Ishikawa (cell line): ENCODE measurements around the gene OLFML2A.

ENCODE experiments used
- CEBPB ChIP-seq: IDR thresholded peaks from 2 replicates; pipeline ENCODE4 v1.6.1; 2012
- CREB1 ChIP-seq: IDR thresholded peaks from 2 replicates; pipeline ENCODE4 v1.6.1; 2012; ENCODE audit warnings: low read depth
- EGR1 ChIP-seq: IDR thresholded peaks from 2 replicates; pipeline ENCODE4 v1.6.1; 2012
- EP300 ChIP-seq: IDR thresholded peaks from 2 replicates; pipeline ENCODE4 v1.6.1; 2012; ENCODE audit warnings: borderline replicate concordance
- FOXM1 ChIP-seq: IDR thresholded peaks from 2 replicates; pipeline ENCODE4 v1.6.1; 2012; ENCODE audit warnings: low read depth, borderline replicate concordance
- MAX ChIP-seq: IDR thresholded peaks from 2 replicates; pipeline ENCODE4 v1.6.1; 2012
- NFIC ChIP-seq: IDR thresholded peaks from 2 replicates; pipeline ENCODE4 v1.6.1; 2012
- RAD21 ChIP-seq: IDR thresholded peaks from 2 replicates; pipeline ENCODE4 v1.6.1; 2012; ENCODE audit warnings: low read depth
- REST ChIP-seq: IDR thresholded peaks from 2 replicates; pipeline ENCODE4 v1.6.1; 2012; ENCODE audit warnings: low read depth, mild to moderate bottlenecking
- TAF1 ChIP-seq: IDR thresholded peaks from 2 replicates; pipeline ENCODE4 v1.6.1; 2012; ENCODE audit warnings: low read depth, mild to moderate bottlenecking
- TCF12 ChIP-seq: IDR thresholded peaks from 2 replicates; pipeline ENCODE4 v1.6.1; 2012; ENCODE audit warnings: low read depth
- TEAD4 ChIP-seq: IDR thresholded peaks from 2 replicates; pipeline ENCODE4 v1.6.1; 2012
- USF1 ChIP-seq: IDR thresholded peaks from 2 replicates; pipeline ENCODE4 v1.6.1; 2012
- YY1 ChIP-seq: IDR thresholded peaks from 2 replicates; pipeline ENCODE4 v1.6.1; 2012; ENCODE audit warnings: low read depth
- ZBTB7A ChIP-seq: IDR thresholded peaks from 2 replicates; pipeline ENCODE4 v1.6.1; 2012; ENCODE audit warnings: low read depth

OLFML2A gene

GRCh38 chr9:124814164-124814535 is 37.2 kb downstream of the OLFML2A start:
- TF ChIP-seq TAF1 (no peak), FOXM1 (no peak), EP300 (no peak), USF1 (no peak), MAX (no peak), YY1 (no peak), RAD21 (no peak), EGR1 (no peak), CEBPB (no peak), ZBTB7A (no peak), CREB1 (no peak), REST (no peak), NFIC (no peak), TCF12 (no peak), TEAD4 (no peak)

- no peak for TF ChIP-seq REST
- no peak for TF ChIP-seq USF1
- TF ChIP-seq RAD21, result no peak
- TF ChIP-seq TEAD4, result no peak
- TF ChIP-seq EP300, result no peak
- no peak for TF ChIP-seq CEBPB
- TF ChIP-seq ZBTB7A, result no peak
- no peak for TF ChIP-seq NFIC
- no peak for TF ChIP-seq CREB1
- TF ChIP-seq MAX, result no peak
- TF ChIP-seq EGR1, result no peak
- no peak for TF ChIP-seq TAF1
- TF ChIP-seq YY1, result no peak
- TF ChIP-seq FOXM1, result no peak
- no peak for TF ChIP-seq TCF12
These were observed 38.7 kb downstream of the OLFML2A start for GRCh38 chr9:124815601-124816000.

GRCh38 chr9:124818431-124819281 is 41.7 kb downstream of the OLFML2A start:
- TF ChIP-seq TEAD4, result no peak
- TF ChIP-seq RAD21, result no peak
- TF ChIP-seq REST, result no peak
- TF ChIP-seq NFIC, result no peak
- TF ChIP-seq TAF1, result no peak
- TF ChIP-seq USF1, result no peak
- no peak for TF ChIP-seq EGR1
- no peak for TF ChIP-seq EP300
- TF ChIP-seq YY1, result no peak
